NT2/D1 (cell line): ENCODE results near the gene SPOPL.
"Not testable (repeated sequence)": the region's sequence is repeated elsewhere in the genome, so short reads cannot be mapped to it uniquely, and the experiment has no call there.

ENCODE experiments used
- DNase-seq: peaks from one replicate; pipeline ENCODE4 v3.0.0-alpha.2; 2011; ENCODE audit warnings: low read depth, low spot score
- H3K27me3 ChIP-seq: 2 replicates; pipeline ENCODE4 v1.6.0; 2011; ENCODE audit warnings: mild to moderate bottlenecking; ENCODE audit not compliant: insufficient read length, insufficient read depth
- H3K36me3 ChIP-seq: 2 replicates; pipeline ENCODE4 v1.6.1; 2011; ENCODE audit warnings: mild to moderate bottlenecking, low read length, mixed read lengths; ENCODE audit not compliant: insufficient read depth, insufficient read length
- H3K4me1 ChIP-seq: 2 replicates; pipeline ENCODE4 v1.5.1; 2011; ENCODE audit not compliant: insufficient read depth, insufficient read length
- H3K4me3 ChIP-seq: 2 replicates; pipeline ENCODE4 v1.5.1; 2011; ENCODE audit warnings: low read depth; ENCODE audit not compliant: insufficient read length
- H3K9ac ChIP-seq: 2 replicates; pipeline ENCODE4 v1.6.0; 2011; ENCODE audit warnings: low read depth; ENCODE audit not compliant: insufficient read length
- H3K9me3 ChIP-seq: 2 replicates; pipeline ENCODE4 v1.5.1; 2011; ENCODE audit warnings: mild to moderate bottlenecking, low read length; ENCODE audit not compliant: insufficient read depth
- SUZ12 ChIP-seq: IDR thresholded peaks from 2 replicates; pipeline ENCODE4 v1.6.1; 2011; ENCODE audit not compliant: insufficient read length, insufficient read depth; ENCODE audit errors: extremely low read depth
- YY1 ChIP-seq: IDR thresholded peaks from 2 replicates; pipeline ENCODE4 v1.6.1; 2011; ENCODE audit not compliant: insufficient read length, insufficient read depth
- ZNF274 ChIP-seq: IDR thresholded peaks from 2 replicates; pipeline ENCODE4 v1.6.1; 2011; ENCODE audit warnings: mild to moderate bottlenecking, low read depth, low read length

The SPOPL gene

DNA sequence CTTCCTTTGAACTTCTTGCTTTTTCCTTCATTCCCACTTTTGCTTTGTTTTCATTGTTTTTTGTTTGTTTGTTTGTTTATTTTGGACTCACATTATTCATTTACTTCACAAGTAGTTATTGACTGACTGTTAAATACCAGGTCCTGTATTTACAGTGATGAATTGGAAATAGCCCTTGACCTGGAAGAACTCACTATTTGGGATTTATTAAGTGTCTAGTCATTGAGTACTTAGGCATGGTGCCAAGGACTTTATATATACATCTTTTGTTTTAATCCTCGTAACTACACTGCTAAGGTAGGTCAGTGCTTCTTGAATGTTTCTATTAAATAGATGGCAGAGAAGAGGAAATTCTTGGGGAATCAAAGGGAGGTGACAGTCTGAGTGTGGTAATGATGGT lies 11.1 kb downstream of the SPOPL start:
- Histone ChIP-seq H3K4me1 (no peaks in the 10 kb centered on the region), H3K9ac (no peak overlapping the region), H3K27me3 (no peaks in the 10 kb centered on the region), H3K36me3 (peaks cover 5% of the 10 kb centered on the region), H3K4me3 (no peak overlapping the region), H3K9me3 (no peaks in the 10 kb centered on the region)
- no peak for DNase-seq
- TF ChIP-seq ZNF274: no peak
- no peak for TF ChIP-seq SUZ12
- TF ChIP-seq YY1: no peak

DNA sequence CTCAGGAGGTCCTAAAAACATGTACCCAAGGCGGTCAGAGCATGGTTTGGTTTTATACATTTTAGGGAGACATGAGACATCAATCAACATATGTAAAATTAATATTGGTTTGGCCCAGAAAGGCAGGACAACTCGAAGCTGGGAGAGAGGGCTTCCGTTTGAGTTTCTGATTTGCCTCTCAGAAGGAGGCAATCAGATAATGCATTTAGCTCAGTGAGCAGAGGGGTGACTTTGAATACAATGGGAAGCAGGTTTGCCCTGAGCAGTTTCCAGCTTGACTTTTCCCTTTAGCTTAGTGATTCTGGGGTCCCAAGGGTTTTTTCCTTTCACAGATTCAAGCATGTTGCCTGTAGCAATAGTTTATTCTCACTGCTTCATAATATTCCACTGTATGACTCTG lies 12.6 kb downstream of the SPOPL start:
- no peak for DNase-seq
- peaks cover 2% of the 10 kb centered on the region for H3K36me3 ChIP-seq

DNA sequence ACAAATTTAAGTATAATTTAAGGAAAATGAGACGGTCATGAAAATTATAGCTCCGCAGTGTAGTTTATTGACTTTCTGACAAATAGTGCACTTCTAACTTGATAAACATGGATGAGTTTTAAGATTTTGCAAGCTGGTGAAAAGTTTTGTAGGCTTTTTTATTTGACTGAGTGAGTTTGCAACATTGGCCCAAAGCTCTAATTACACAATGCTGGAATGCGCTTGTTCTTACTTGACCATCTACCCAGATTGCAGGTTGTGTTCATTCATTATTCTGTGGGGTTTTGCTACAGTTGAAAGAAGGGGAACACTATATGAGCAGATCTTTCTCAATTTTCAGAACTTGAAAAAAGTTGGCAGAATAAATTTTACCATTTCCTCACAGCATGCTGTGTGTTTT lies 13.5 kb downstream of the SPOPL start:
- no peaks in the 10 kb centered on the region for H3K9me3 ChIP-seq
- no peak overlapping the region for H3K9ac ChIP-seq
- no peaks in the 10 kb centered on the region for H3K36me3 ChIP-seq
- H3K4me1 ChIP-seq: no peaks in the 10 kb centered on the region
- no peaks in the 10 kb centered on the region for H3K27me3 ChIP-seq
- no peak overlapping the region for H3K4me3 ChIP-seq
- TF ChIP-seq YY1 (no peak), SUZ12 (no peak), ZNF274 (no peak)
- DNase-seq: no peak

More for the DNA sequence above, 12.6 kb downstream of the SPOPL start:
- Histone ChIP-seq H3K9ac (no peak overlapping the region), H3K4me1 (no peaks in the 10 kb centered on the region), H3K4me3 (no peak overlapping the region), H3K9me3 (no peaks in the 10 kb centered on the region), H3K27me3 (no peaks in the 10 kb centered on the region)
- TF ChIP-seq SUZ12: no peak

DNA sequence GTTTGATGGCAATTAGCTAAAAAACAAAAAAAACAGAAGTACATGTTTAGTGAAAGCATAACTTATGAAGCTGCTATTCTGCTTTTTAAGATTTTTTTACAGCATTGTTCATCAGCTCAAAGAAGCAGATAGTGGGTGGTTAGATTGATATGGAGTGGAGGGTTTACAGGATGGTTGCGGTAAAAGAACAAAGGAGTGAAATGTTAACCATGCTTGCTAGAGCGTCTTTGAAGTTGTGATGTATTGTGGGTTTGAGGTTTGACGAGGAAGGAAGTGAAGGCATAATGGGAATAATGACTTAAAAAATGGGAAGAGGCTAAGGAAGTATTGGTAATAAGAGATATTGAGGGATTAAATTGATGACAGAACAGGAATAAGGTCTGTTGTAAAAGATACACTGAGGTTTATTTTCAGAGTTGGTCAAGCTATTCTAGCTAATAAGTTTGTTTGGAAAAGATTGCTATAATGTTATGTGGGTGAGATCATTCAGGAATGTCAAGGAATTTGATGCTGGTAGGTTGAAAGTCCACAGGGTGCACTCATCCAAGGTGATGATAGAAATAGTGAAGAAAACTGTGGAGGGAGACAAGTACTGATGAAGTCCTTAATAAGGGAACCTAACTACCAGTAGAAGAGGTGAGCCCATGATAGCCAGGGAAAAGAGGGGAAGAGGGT lies 14.6 kb downstream of the SPOPL start:
- no peaks in the 10 kb centered on the region for H3K36me3 ChIP-seq
- no peak overlapping the region for H3K9ac ChIP-seq
- no peak for TF ChIP-seq YY1
- no peak for TF ChIP-seq SUZ12
- no peak for TF ChIP-seq ZNF274
- no peaks in the 10 kb centered on the region for H3K4me1 ChIP-seq
- no peak for DNase-seq
- H3K4me3 ChIP-seq: no peak overlapping the region
- no peaks in the 10 kb centered on the region for H3K27me3 ChIP-seq
- H3K9me3 ChIP-seq: no peaks in the 10 kb centered on the region

DNA sequence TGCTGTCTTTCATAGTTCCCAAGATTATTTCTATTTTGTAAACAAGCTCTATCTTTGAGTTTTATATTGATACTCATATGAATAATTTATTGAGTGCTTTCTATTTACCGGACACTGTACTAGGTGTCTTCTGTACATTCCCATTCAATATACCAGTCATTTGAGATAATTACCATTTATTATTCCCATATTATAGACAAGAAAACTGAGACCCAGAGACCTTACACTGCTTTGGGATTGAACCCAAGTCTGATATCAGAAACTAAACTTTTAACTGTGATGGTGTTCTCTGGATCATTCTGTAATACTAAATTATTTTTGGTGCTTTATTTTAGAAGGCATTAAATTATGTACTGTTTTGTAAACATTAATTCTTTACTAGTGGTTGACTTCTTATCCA lies 17.3 kb downstream of the SPOPL start:
- no peaks in the 10 kb centered on the region for H3K4me1 ChIP-seq
- no peak overlapping the region for H3K9ac ChIP-seq
- H3K4me3 ChIP-seq: no peak overlapping the region
- H3K9me3 ChIP-seq: peaks cover 20% of the 10 kb centered on the region; the same call in 1 of the 2 replicates
- TF ChIP-seq YY1 (no peak), SUZ12 (no peak), ZNF274 (no peak)
- H3K36me3 ChIP-seq: peaks cover 9% of the 10 kb centered on the region
- H3K27me3 ChIP-seq: no peaks in the 10 kb centered on the region
- no peak for DNase-seq

DNA sequence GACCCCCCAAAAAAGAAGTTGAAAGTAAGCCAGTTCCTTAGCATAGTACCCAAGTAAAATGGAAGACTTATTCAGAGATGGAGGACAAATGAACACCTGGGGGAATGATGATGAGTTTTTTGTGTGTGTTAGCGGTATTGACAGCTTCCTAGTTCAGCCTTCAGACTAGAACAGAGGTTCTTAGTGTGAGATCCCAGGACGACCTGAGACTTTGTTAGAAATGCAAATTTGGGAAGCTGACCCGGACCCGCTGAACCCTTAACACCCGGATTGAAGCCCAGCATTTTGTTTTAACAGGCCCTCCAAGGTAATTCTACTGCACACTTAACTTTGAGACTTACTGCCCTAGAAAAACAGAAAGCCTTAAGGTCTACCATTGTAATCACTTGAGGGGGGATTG lies 20.3 kb downstream of the SPOPL start:
- peaks cover 11% of the 10 kb centered on the region for H3K36me3 ChIP-seq
- H3K4me1 ChIP-seq: no peaks in the 10 kb centered on the region
- H3K27me3 ChIP-seq: no peaks in the 10 kb centered on the region
- no peak overlapping the region for H3K9ac ChIP-seq
- no peak for TF ChIP-seq YY1
- no peak for TF ChIP-seq ZNF274
- no peak for TF ChIP-seq SUZ12
- peaks cover 31% of the 10 kb centered on the region; the same call in 1 of the 2 replicates for H3K9me3 ChIP-seq
- no peak for DNase-seq
- H3K4me3 ChIP-seq: no peak overlapping the region

DNA sequence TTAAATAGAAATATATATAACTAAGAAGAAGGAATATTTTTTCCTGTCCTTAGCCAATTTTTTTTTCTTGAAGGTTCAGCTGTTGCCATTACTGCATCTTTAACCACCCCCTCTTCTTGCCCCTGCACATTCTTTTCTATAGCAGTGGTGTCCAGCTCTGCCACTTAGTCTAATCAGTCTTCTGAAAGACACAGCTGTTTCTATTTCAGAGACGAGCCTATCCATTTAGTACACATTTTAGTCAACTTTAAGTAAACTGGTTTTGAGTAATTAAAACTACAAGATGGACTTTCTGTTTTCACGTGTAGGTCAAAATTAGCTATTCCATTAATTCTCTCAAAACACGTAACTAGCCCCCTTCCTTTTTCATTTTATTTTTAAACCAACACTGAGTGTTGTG lies 21.0 kb downstream of the SPOPL start:
- Histone ChIP-seq H3K36me3 (peaks cover 11% of the 10 kb centered on the region), H3K4me3 (no peak overlapping the region), H3K9me3 (peaks cover 31% of the 10 kb centered on the region; the same call in 1 of the 2 replicates), H3K27me3 (no peaks in the 10 kb centered on the region), H3K9ac (no peak overlapping the region), H3K4me1 (no peaks in the 10 kb centered on the region)
- no peak for DNase-seq
- TF ChIP-seq YY1 (no peak), ZNF274 (no peak), SUZ12 (no peak)

DNA sequence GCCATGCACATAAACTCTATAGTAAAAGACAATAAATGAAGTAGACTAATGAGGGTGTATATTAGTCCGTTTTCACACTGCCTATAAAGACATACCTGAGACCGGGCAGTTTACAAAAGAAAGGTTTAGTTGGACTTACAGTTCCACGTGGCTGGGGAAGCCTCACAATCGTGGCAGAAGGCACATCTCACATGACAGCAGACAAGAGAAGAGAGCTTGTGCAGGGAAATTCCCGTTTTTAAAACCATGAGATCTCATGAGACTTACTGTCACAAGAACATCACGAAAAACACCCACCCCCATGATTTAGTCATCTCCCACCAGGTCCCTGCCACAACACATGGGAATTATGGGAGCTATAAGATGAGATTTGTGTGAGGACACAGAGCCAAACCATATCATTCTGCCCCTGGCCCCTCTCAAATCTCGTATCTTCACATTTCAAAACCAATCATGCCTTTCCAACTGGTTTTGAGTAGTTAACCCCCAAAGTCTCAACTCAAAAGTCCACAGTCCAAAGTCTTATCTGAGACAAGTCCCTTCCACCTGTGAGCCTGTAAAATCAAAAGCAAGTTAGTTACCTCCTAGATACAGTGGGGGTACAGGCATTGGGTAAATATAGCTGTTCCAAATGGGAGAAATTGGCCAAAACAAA lies 21.6 kb downstream of the SPOPL start:
- H3K9ac ChIP-seq, H3K4me3 ChIP-seq, H3K27me3 ChIP-seq, H3K4me1 ChIP-seq, DNase-seq: not testable (repeated sequence)
- peaks cover 31% of the 10 kb centered on the region; the same call in 1 of the 2 replicates for H3K9me3 ChIP-seq
- H3K36me3 ChIP-seq: peaks cover 11% of the 10 kb centered on the region

DNA sequence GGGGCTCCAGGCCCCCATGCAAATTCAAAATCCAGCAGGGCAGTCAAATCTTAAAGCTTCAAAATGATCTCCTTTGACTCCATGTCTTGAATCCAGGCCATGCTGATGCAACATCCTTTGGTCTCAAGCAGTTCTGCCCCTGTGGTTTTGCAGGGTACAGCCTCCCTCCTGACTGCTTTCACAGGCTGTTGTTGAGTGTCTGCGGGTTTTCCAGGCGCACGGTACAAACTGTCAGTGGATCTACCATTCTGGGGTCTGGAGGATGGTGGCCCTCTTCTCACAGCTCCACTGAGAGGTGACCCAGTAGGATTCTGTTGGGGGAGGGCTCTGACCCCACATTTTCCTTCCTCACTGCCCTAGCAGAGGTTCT lies 22.1 kb downstream of the SPOPL start:
- DNase-seq, H3K27me3 ChIP-seq, H3K4me3 ChIP-seq, H3K9ac ChIP-seq, H3K4me1 ChIP-seq: not testable (repeated sequence)
- Histone ChIP-seq H3K36me3 (peaks cover 11% of the 10 kb centered on the region), H3K9me3 (peaks cover 31% of the 10 kb centered on the region; the same call in 1 of the 2 replicates)

DNA sequence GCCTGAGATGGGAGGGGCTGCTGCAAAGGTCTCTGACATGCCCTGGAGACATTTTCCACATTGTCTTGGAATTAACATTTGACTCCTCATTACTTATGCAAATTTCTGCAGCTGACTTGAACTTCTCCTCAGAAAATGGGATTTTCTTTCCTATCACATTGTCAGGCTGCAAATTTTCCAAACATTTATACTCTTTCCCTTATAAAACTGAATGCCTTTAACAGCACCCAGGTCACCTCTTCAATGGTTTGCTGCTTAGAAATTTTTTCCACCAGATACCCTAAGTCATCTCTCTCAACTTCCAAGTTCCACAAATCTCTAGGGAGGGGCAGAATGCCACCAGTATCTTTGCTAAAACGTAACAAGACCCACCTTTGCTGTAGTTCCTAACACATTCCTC lies 22.8 kb downstream of the SPOPL start:
- Histone ChIP-seq H3K36me3 (peaks cover 11% of the 10 kb centered on the region), H3K9me3 (peaks cover 31% of the 10 kb centered on the region; the same call in 1 of the 2 replicates)
- not testable (repeated sequence) for H3K27me3 ChIP-seq, H3K4me3 ChIP-seq, H3K4me1 ChIP-seq, DNase-seq, H3K9ac ChIP-seq
